ENCODE measurements around the gene TOP3B. TPM values are rescaled to one million over a fixed set of nuclear protein-coding genes. Genes with fewer than 3 reads are reported as not detected.

Gene TOP3B
- total RNA-seq, 1 experiment from 2014 or later, result 29.1 TPM

GRCh38 chr22:21936151-21936775, 46.3 kb downstream of the TOP3B start:
- intact Hi-C loops (cut with micrococcal nuclease; ENCODE audit: unreplicated experiment), result loop anchor here (5.0 kb wide), 1 partner anchor 224 kb away; no protein-coding TSS in a partner anchor
- no peaks in the 10 kb centered on the region for H3K27me3 ChIP-seq (ENCODE audit: control insufficient read depth, insufficient read depth, low read length)
- in situ Hi-C loops (cut with HindIII; ENCODE audit: low pct_unique_long_range_greater_than_20kb, low sequenced_read_pairs), result loop anchor here (25.0 kb wide), 1 partner anchor 124 kb away; no protein-coding TSS in a partner anchor
- ATAC-seq (no peak), DNase-seq (ENCODE audit: low read depth, low spot score) (no peak)
- TF ChIP-seq CTCF (IDR thresholded peaks at IDR 0.05) (no peak), TCF7L2 (IDR thresholded peaks at IDR 0.05; ENCODE audit: low read depth, low read length) (no peak), SIN3A (IDR thresholded peaks at IDR 0.05; ENCODE audit: borderline replicate concordance, insufficient read depth, low read depth, low read length) (no peak), POLR2AphosphoS5 (IDR thresholded peaks at IDR 0.05; ENCODE audit: low read depth, low read length) (no peak)
- TF ChIP-seq, protein P1, sequence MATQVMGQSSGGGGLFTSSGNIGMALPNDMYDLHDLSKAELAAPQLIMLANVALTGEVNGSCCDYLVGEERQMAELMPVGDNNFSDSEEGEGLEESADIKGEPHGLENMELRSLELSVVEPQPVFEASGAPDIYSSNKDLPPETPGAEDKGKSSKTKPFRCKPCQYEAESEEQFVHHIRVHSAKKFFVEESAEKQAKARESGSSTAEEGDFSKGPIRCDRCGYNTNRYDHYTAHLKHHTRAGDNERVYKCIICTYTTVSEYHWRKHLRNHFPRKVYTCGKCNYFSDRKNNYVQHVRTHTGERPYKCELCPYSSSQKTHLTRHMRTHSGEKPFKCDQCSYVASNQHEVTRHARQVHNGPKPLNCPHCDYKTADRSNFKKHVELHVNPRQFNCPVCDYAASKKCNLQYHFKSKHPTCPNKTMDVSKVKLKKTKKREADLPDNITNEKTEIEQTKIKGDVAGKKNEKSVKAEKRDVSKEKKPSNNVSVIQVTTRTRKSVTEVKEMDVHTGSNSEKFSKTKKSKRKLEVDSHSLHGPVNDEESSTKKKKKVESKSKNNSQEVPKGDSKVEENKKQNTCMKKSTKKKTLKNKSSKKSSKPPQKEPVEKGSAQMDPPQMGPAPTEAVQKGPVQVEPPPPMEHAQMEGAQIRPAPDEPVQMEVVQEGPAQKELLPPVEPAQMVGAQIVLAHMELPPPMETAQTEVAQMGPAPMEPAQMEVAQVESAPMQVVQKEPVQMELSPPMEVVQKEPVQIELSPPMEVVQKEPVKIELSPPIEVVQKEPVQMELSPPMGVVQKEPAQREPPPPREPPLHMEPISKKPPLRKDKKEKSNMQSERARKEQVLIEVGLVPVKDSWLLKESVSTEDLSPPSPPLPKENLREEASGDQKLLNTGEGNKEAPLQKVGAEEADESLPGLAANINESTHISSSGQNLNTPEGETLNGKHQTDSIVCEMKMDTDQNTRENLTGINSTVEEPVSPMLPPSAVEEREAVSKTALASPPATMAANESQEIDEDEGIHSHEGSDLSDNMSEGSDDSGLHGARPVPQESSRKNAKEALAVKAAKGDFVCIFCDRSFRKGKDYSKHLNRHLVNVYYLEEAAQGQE (IDR thresholded peaks at IDR 0.05; ENCODE audit: insufficient read depth in 1 of 2, low read depth in 2 of 2, low read length in 1 of 2), result no peak
- H3K9me3 ChIP-seq (ENCODE audit: control insufficient read depth, insufficient read depth, low read depth, low read length), result no peaks in the 10 kb centered on the region
- H3K4me3 ChIP-seq (ENCODE audit: low read depth in 2 of 2, low read length in 2 of 2), result no peak overlapping the region
- ChIA-PET POLR2A (no interaction called here), CTCF (no interaction called here)
- peaks cover 13% of the 10 kb centered on the region for H3K4me1 ChIP-seq (ENCODE audit: control insufficient read depth, insufficient read depth, low read length)
- H3K27ac ChIP-seq (ENCODE audit: low read length), result no peak overlapping the region
- H3K36me3 ChIP-seq (ENCODE audit: control insufficient read depth, insufficient read depth, low read length), result no peaks in the 10 kb centered on the region
- no TSS peak for BruUV-seq (replicated peaks)

DNA sequence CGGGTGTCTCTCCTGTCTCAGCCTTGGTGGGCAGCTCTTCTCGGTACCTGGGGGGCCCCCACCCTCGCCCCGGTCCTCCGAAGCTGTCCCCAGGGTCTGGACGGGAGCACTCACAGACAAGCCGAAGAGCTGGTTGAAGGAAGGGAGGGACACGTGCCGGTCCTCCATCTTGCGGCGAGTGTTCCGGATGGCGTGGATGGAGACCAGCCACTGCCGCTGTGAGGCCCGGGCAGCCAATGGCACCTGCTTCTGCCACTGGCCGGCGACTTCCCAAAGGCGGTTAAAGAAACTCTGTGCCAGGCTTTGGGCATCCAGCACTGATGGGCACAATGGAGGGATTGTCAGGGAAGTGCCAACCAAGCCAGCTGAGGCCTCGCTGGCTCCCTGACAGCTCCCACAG, 48.7 kb downstream of the TOP3B start:
- Histone ChIP-seq H3K9me3 (ENCODE audit: control insufficient read depth, insufficient read depth, low read depth, low read length) (no peaks in the 10 kb centered on the region), H3K36me3 (ENCODE audit: control insufficient read depth, insufficient read depth, low read length) (0 out of 2 replicates have a peak, but pooled peaks cover 2% of the 10 kb centered on the region), H3K27me3 (ENCODE audit: control insufficient read depth, insufficient read depth, low read length) (no peaks in the 10 kb centered on the region), H3K27ac (ENCODE audit: low read length) (no peak overlapping the region), H3K4me3 (ENCODE audit: low read depth in 2 of 2, low read length in 2 of 2) (no peak overlapping the region), H3K4me1 (ENCODE audit: control insufficient read depth, insufficient read depth, low read length) (peaks cover 9% of the 10 kb centered on the region)
- ChIA-PET CTCF (no interaction called here), POLR2A (no interaction called here)
- intact Hi-C loops (cut with micrococcal nuclease; ENCODE audit: unreplicated experiment), result no loop called here
- ATAC-seq, result no peak
- in situ Hi-C loops (cut with HindIII; ENCODE audit: low pct_unique_long_range_greater_than_20kb, low sequenced_read_pairs), result loop anchor here (25.0 kb wide), 1 partner anchor 122 kb away; no protein-coding TSS in a partner anchor
- no peak for DNase-seq (ENCODE audit: low read depth, low spot score)
- no peak for TF ChIP-seq CTCF (IDR thresholded peaks at IDR 0.05)
- TF ChIP-seq POLR2AphosphoS5 (IDR thresholded peaks at IDR 0.05; ENCODE audit: low read depth, low read length), result no peak
- TF ChIP-seq TCF7L2 (IDR thresholded peaks at IDR 0.05; ENCODE audit: low read depth, low read length), result no peak
- TF ChIP-seq SIN3A (IDR thresholded peaks at IDR 0.05; ENCODE audit: borderline replicate concordance, insufficient read depth, low read depth, low read length), result no peak
- TF ChIP-seq, protein P1 (IDR thresholded peaks at IDR 0.05; ENCODE audit: insufficient read depth in 1 of 2, low read depth in 2 of 2, low read length in 1 of 2), result no peak
- BruUV-seq (replicated peaks), result no TSS peak
